ENCODE measurements around the gene TANK. TPM values are rescaled to one million over a fixed set of nuclear protein-coding genes. Genes with fewer than 3 reads are reported as not detected.

The TANK gene
- total RNA-seq, 1 donor from 2014 or later = 33.6 TPM

- H3K36me3 ChIP-seq (ENCODE audit: control insufficient read depth, insufficient read depth, low read length) = no peaks in the 10 kb centered on the region
- H3K4me3 ChIP-seq (ENCODE audit: low read depth, low read length) = peak overlapping the region; percentile 66
- no peaks in the 10 kb centered on the region for H3K27me3 ChIP-seq (ENCODE audit: control insufficient read depth, insufficient read depth, low read length)
- TF ChIP-seq CTCF (IDR thresholded peaks at IDR 0.05; ENCODE audit: insufficient read depth, low read length, poor library complexity, severe bottlenecking) = no peak
- no peak for DNase-seq (ENCODE audit: low read depth)
Observed at GRCh38 chr2:161159456-161160225, 587 bp upstream of the TANK start.

GRCh38 chr2:161161074-161161706 is 962 bp downstream of the TANK start:
- H3K27me3 ChIP-seq (ENCODE audit: control insufficient read depth, insufficient read depth, low read length) = no peaks in the 10 kb centered on the region
- H3K4me3 ChIP-seq (ENCODE audit: low read depth, low read length) = peak overlapping the region; percentile 66
- no peaks in the 10 kb centered on the region for H3K36me3 ChIP-seq (ENCODE audit: control insufficient read depth, insufficient read depth, low read length)
- DNase-seq (ENCODE audit: low read depth) = no peak
- TF ChIP-seq CTCF (IDR thresholded peaks at IDR 0.05; ENCODE audit: insufficient read depth, low read length, poor library complexity, severe bottlenecking) = no peak

GRCh38 chr2:161163440-161163839 is 3.2 kb downstream of the TANK start:
- no peaks in the 10 kb centered on the region for H3K36me3 ChIP-seq (ENCODE audit: control insufficient read depth, insufficient read depth, low read length)
- TF ChIP-seq CTCF (IDR thresholded peaks at IDR 0.05; ENCODE audit: insufficient read depth, low read length, poor library complexity, severe bottlenecking) = no peak
- no peak overlapping the region for H3K4me3 ChIP-seq (ENCODE audit: low read depth, low read length)
- no peak for DNase-seq (ENCODE audit: low read depth)
- no peaks in the 10 kb centered on the region for H3K27me3 ChIP-seq (ENCODE audit: control insufficient read depth, insufficient read depth, low read length)

- Histone ChIP-seq H3K36me3 (ENCODE audit: control insufficient read depth, insufficient read depth, low read length) (no peaks in the 10 kb centered on the region), H3K4me3 (ENCODE audit: low read depth, low read length) (no peak overlapping the region), H3K27me3 (ENCODE audit: control insufficient read depth, insufficient read depth, low read length) (no peaks in the 10 kb centered on the region)
- DNase-seq (ENCODE audit: low read depth) = no peak
- no peak for TF ChIP-seq CTCF (IDR thresholded peaks at IDR 0.05; ENCODE audit: insufficient read depth, low read length, poor library complexity, severe bottlenecking)
Observed at GRCh38 chr2:161164161-161164560, 3.9 kb downstream of the TANK start.

GRCh38 chr2:161165266-161165665 is 5.0 kb downstream of the TANK start:
- Histone ChIP-seq H3K27me3 (ENCODE audit: control insufficient read depth, insufficient read depth, low read length) (no peaks in the 10 kb centered on the region), H3K4me3 (ENCODE audit: low read depth, low read length) (no peak overlapping the region), H3K36me3 (ENCODE audit: control insufficient read depth, insufficient read depth, low read length) (no peaks in the 10 kb centered on the region)
- no peak for TF ChIP-seq CTCF (IDR thresholded peaks at IDR 0.05; ENCODE audit: insufficient read depth, low read length, poor library complexity, severe bottlenecking)
- DNase-seq (ENCODE audit: low read depth) = no peak

Measured in kidney epithelial cell (primary cell).